HEK293 (cell line): ENCODE data around the gene YWHAB.

ENCODE experiments used
- CTCF ChIA-PET: fragments of 350-600 bp; formaldehyde crosslinking; extraction: SDS; loops from one replicate; lab custom pipeline; 2021; ENCODE audit warnings: antibody characterized with exemption; lab: Yijun Ruan, JAX
- POLR2A ChIA-PET: fragments of 300-600 bp; formaldehyde crosslinking; extraction: SDS; loops from one replicate; lab custom pipeline; 2020; ENCODE audit warnings: antibody characterized with exemption, inconsistent platforms; lab: Yijun Ruan, JAX
- H3K27ac ChIP-seq: fragments of 200-500 bp; sonication (Bioruptor generic); 2 replicates; pipeline ENCODE4 v1.5.1; 2014; ENCODE audit warnings: low read depth, low read length, control low read depth, inconsistent platforms; ENCODE audit errors: extremely low read depth
- H3K36me3 ChIP-seq, 2 experiments: fragments of 200-500 bp in 1 of 2; sonication (Bioruptor generic) in 1 of 2; 1 replicate in 1 of 2; 2 replicates in 1 of 2; pipeline ENCODE4 v1.5.1; 2014 to 2017; ENCODE audit warnings: inconsistent platforms in 2 of 2, low read length in 2 of 2; ENCODE audit not compliant: control insufficient read depth in 2 of 2, insufficient read depth in 1 of 2
- H3K4me1 ChIP-seq: fragments of 200-500 bp; sonication (Bioruptor generic); 2 replicates; pipeline ENCODE4 v1.5.1; 2014; ENCODE audit warnings: mild to moderate bottlenecking, low read length, inconsistent platforms; ENCODE audit not compliant: control insufficient read depth, insufficient read depth
- H3K4me3 ChIP-seq: 2 replicates; pipeline ENCODE4 v1.5.1; 2011; ENCODE audit warnings: low read depth, mild to moderate bottlenecking, control low read depth, low read length, moderate library complexity
- H3K9me3 ChIP-seq: fragments of 200-500 bp; sonication (Bioruptor generic); 2 replicates; pipeline ENCODE4 v1.5.1; 2014; ENCODE audit warnings: low read depth, low read length, inconsistent platforms; ENCODE audit not compliant: control insufficient read depth, insufficient read depth
- HOXA7 ChIP-seq: sonication (generic); formaldehyde crosslinking; IDR thresholded peaks from 2 replicates; pipeline ENCODE4 v1.8.1; 2022; ENCODE audit warnings: missing genetic modification reagents, borderline replicate concordance
- IKZF3 ChIP-seq: fragments of 450-650 bp; IDR thresholded peaks from 2 replicates; pipeline ENCODE4 v1.5.0; 2018; ENCODE audit warnings: missing biosample characterization, mild to moderate bottlenecking, missing genetic modification characterization, moderate library complexity
- KLF16 ChIP-seq: fragments of 450-650 bp; formaldehyde crosslinking; IDR thresholded peaks from 2 replicates; pipeline ENCODE4 v1.5.1; 2017; ENCODE audit warnings: missing biosample characterization, missing genetic modification characterization
- KLF7 ChIP-seq: fragments of 450-650 bp; formaldehyde crosslinking; IDR thresholded peaks from 2 replicates; pipeline ENCODE4 v1.5.1; 2016; ENCODE audit warnings: missing biosample characterization, missing genetic modification characterization, borderline replicate concordance
- OSR2 ChIP-seq: fragments of 450-650 bp; formaldehyde crosslinking; IDR thresholded peaks from 2 replicates; pipeline ENCODE4 v1.5.1; 2016; ENCODE audit warnings: missing biosample characterization, missing genetic modification characterization
- OVOL3 ChIP-seq: fragments of 450-650 bp; formaldehyde crosslinking; IDR thresholded peaks from 2 replicates; pipeline ENCODE4 v1.5.1; 2016; ENCODE audit warnings: missing biosample characterization, missing genetic modification characterization
- PRDM2 ChIP-seq: fragments of 450-650 bp; formaldehyde crosslinking; IDR thresholded peaks from 2 replicates; pipeline ENCODE4 v1.5.1; 2016; ENCODE audit warnings: missing biosample characterization, missing genetic modification characterization, borderline replicate concordance
- SCRT2 ChIP-seq: fragments of 450-650 bp; formaldehyde crosslinking; IDR thresholded peaks from 2 replicates; pipeline ENCODE4 v1.5.1; 2016; ENCODE audit warnings: missing biosample characterization, missing genetic modification characterization
- TCF7L2 ChIP-seq: IDR thresholded peaks from 2 replicates; pipeline ENCODE4 v1.6.1; 2011; ENCODE audit warnings: low read depth, mild to moderate bottlenecking, inconsistent platforms, low read length, moderate library complexity, borderline replicate concordance
- ZNF146 ChIP-seq: fragments of 450-650 bp; formaldehyde crosslinking; IDR thresholded peaks from 2 replicates; pipeline ENCODE4 v1.5.1; 2016; ENCODE audit warnings: missing biosample characterization, missing genetic modification characterization
- ZNF169 ChIP-seq: fragments of 450-650 bp; formaldehyde crosslinking; IDR thresholded peaks from 2 replicates; pipeline ENCODE4 v1.5.1; 2016; ENCODE audit warnings: missing biosample characterization, missing genetic modification characterization
- ZNF202 ChIP-seq: fragments of 450-650 bp; formaldehyde crosslinking; IDR thresholded peaks from 2 replicates; pipeline ENCODE4 v1.5.1; 2016; ENCODE audit warnings: missing biosample characterization, missing genetic modification characterization, borderline replicate concordance
- ZNF214 ChIP-seq: fragments of 450-650 bp; formaldehyde crosslinking; IDR thresholded peaks from 2 replicates; pipeline ENCODE4 v1.5.1; 2017; ENCODE audit warnings: missing biosample characterization, mild to moderate bottlenecking, missing genetic modification characterization, borderline replicate concordance
- ZNF302 ChIP-seq: fragments of 450-650 bp; formaldehyde crosslinking; IDR thresholded peaks from 2 replicates; pipeline ENCODE4 v1.5.1; 2016; ENCODE audit warnings: missing biosample characterization, missing genetic modification characterization, low read depth
- ZNF335 ChIP-seq: fragments of 450-650 bp; formaldehyde crosslinking; conservative IDR thresholded peaks from 2 replicates; pipeline ENCODE4 v1.5.1; 2016; ENCODE audit warnings: missing biosample characterization, missing genetic modification characterization
- ZNF404 ChIP-seq: fragments of 450-650 bp; formaldehyde crosslinking; IDR thresholded peaks from 2 replicates; pipeline ENCODE4 v1.5.1; 2017; ENCODE audit warnings: missing biosample characterization, missing genetic modification characterization
- ZNF600 ChIP-seq: fragments of 450-650 bp; formaldehyde crosslinking; IDR thresholded peaks from 2 replicates; pipeline ENCODE4 v1.5.1; 2016; ENCODE audit warnings: missing biosample characterization, missing genetic modification characterization
- TF ChIP-seq, protein P1 (sequence below): fragments of 450-650 bp; formaldehyde crosslinking; IDR thresholded peaks from 2 replicates; pipeline ENCODE4 v1.5.1; 2016; ENCODE audit warnings: missing biosample characterization, missing genetic modification characterization
- TF ChIP-seq, protein P2 (sequence below): fragments of 450-650 bp; formaldehyde crosslinking; IDR thresholded peaks from 2 replicates; pipeline ENCODE4 v1.5.1; 2017; ENCODE audit warnings: missing biosample characterization, missing genetic modification characterization

The YWHAB gene

DNA sequence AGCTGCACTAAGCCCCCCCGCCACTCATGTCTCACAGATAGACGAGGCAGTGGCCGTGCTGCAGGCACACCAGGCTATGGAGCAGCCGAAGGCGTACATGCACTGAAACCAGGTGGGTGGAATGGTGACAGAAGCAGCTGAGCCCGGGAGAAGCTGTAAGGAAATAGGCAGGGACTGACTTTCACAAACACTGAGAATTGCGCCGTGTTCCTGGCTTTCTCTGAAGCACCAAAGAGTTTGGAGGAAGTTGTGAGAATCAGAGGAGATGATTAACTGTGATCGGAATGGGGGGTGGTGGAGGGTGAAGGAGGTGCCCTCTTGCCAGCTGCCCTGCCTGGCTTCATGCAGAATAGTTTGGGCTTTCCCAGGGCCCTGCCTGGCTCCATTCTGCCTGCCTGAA lies 53.1 kb downstream of the YWHAB start (continued):
- TF ChIP-seq ZNF202: no peak
- TF ChIP-seq, protein P1, sequence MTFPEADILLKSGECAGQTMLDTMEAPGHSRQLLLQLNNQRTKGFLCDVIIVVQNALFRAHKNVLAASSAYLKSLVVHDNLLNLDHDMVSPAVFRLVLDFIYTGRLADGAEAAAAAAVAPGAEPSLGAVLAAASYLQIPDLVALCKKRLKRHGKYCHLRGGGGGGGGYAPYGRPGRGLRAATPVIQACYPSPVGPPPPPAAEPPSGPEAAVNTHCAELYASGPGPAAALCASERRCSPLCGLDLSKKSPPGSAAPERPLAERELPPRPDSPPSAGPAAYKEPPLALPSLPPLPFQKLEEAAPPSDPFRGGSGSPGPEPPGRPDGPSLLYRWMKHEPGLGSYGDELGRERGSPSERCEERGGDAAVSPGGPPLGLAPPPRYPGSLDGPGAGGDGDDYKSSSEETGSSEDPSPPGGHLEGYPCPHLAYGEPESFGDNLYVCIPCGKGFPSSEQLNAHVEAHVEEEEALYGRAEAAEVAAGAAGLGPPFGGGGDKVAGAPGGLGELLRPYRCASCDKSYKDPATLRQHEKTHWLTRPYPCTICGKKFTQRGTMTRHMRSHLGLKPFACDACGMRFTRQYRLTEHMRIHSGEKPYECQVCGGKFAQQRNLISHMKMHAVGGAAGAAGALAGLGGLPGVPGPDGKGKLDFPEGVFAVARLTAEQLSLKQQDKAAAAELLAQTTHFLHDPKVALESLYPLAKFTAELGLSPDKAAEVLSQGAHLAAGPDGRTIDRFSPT (tag by site-specific recombination): no peak
- no peak for TF ChIP-seq ZNF169 (tag by site-specific recombination)
- TF ChIP-seq, protein P2, sequence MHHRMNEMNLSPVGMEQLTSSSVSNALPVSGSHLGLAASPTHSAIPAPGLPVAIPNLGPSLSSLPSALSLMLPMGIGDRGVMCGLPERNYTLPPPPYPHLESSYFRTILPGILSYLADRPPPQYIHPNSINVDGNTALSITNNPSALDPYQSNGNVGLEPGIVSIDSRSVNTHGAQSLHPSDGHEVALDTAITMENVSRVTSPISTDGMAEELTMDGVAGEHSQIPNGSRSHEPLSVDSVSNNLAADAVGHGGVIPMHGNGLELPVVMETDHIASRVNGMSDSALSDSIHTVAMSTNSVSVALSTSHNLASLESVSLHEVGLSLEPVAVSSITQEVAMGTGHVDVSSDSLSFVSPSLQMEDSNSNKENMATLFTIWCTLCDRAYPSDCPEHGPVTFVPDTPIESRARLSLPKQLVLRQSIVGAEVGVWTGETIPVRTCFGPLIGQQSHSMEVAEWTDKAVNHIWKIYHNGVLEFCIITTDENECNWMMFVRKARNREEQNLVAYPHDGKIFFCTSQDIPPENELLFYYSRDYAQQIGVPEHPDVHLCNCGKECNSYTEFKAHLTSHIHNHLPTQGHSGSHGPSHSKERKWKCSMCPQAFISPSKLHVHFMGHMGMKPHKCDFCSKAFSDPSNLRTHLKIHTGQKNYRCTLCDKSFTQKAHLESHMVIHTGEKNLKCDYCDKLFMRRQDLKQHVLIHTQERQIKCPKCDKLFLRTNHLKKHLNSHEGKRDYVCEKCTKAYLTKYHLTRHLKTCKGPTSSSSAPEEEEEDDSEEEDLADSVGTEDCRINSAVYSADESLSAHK (tag by site-specific recombination): no peak

GRCh38 chr20:44941120-44941691 lies 55.7 kb downstream of the YWHAB start:
- Histone ChIP-seq H3K9me3 (no peaks in the 10 kb centered on the region), H3K4me3 (no peak overlapping the region), H3K4me1 (no peaks in the 10 kb centered on the region), H3K36me3 (peaks cover 12 to 97% of the 10 kb centered on the region in 2 experiments), H3K27ac (no peak overlapping the region)
- ChIA-PET CTCF (no interaction called here), POLR2A (interaction anchor here (1.2 to 2.6 kb wide), 2 partner anchors 10 to 12 kb away, joined by 3 to 10 read pairs; no protein-coding TSS in a partner anchor)
- TF ChIP-seq IKZF3: no peak
- no peak for TF ChIP-seq HOXA7 (CRISPR knock-in tag)
- TF ChIP-seq ZNF146: no peak
- no peak for TF ChIP-seq OSR2 (tag by site-specific recombination)
- TF ChIP-seq ZNF600: no peak
- no peak for TF ChIP-seq TCF7L2
- TF ChIP-seq ZNF302 (tag by site-specific recombination): no peak
- no peak for TF ChIP-seq ZNF404
- TF ChIP-seq OVOL3 (tag by site-specific recombination): no peak

GRCh38 chr20:44942264-44942973 lies 56.9 kb downstream of the YWHAB start:
- Histone ChIP-seq H3K9me3 (no peaks in the 10 kb centered on the region), H3K36me3 (peaks cover 15 to 98% of the 10 kb centered on the region in 2 experiments), H3K4me1 (no peaks in the 10 kb centered on the region), H3K4me3 (no peak overlapping the region), H3K27ac (no peak overlapping the region)
- TF ChIP-seq KLF16: no peak
- TF ChIP-seq SCRT2 (tag by site-specific recombination): peak; percentile 43; the same call in 1 of the 2 replicates
- no peak for TF ChIP-seq TCF7L2
- CTCF ChIA-PET: interaction anchor here (0.5 to 1.1 kb wide), 3 partner anchors 18 to 154 kb away, joined by 3 to 5 read pairs (median 3); partner anchors contain the start of gene TOMM34
- POLR2A ChIA-PET: interaction anchor here (1.1 to 2.6 kb wide), 3 partner anchors 9 to 18 kb away, joined by 3 to 10 read pairs (median 4); partner anchors contain the start of gene TOMM34

GRCh38 chr20:44943828-44944227 lies 58.3 kb downstream of the YWHAB start:
- Histone ChIP-seq H3K4me3 (no peak overlapping the region), H3K36me3 (peaks cover 17 to 98% of the 10 kb centered on the region in 2 experiments), H3K9me3 (no peaks in the 10 kb centered on the region), H3K4me1 (no peaks in the 10 kb centered on the region), H3K27ac (no peak overlapping the region)
- POLR2A ChIA-PET: no interaction called here
- CTCF ChIA-PET: no interaction called here
- TF ChIP-seq ZNF214: no peak
- TF ChIP-seq ZNF335 (tag by site-specific recombination): no peak
- no peak for TF ChIP-seq ZNF600
- TF ChIP-seq PRDM2 (tag by site-specific recombination): no peak
- TF ChIP-seq KLF7 (tag by site-specific recombination): no peak
